HL-60 (cell line): ENCODE results near the gene PRIMA1.

Experiments used
- CTCF ChIP-seq: IDR thresholded peaks from one replicate; pipeline ENCODE4 v1.5.1; 2011; ENCODE audit warnings: low read length, control low read depth, inconsistent platforms; ENCODE audit not compliant: insufficient read depth
- POLR2AphosphoS5 ChIP-seq: IDR thresholded peaks from 2 replicates; pipeline ENCODE4 v1.6.1; 2012; ENCODE audit warnings: low read depth
- REST ChIP-seq: IDR thresholded peaks from 2 replicates; pipeline ENCODE4 v1.6.1; 2012; ENCODE audit warnings: low read depth; ENCODE audit not compliant: insufficient replicate concordance

GRCh38 chr14:93702946-93703345 lies 85.3 kb downstream of the PRIMA1 start:
- TF ChIP-seq POLR2AphosphoS5 (no peak), CTCF (no peak), REST (no peak)
